RWPE1 (cell line): ENCODE data around the gene SLC2A11.
"Not testable (repeated sequence)": the region's sequence is repeated elsewhere in the genome, so short reads cannot be mapped to it uniquely, and the experiment has no call there.

Experiments
- CTCF ChIA-PET: fragments of 350-600 bp; sonication (Branson Sonifier 250); formaldehyde crosslinking; extraction: SDS; loops from one replicate; lab custom pipeline; 2021; lab: Yijun Ruan, JAX
- POLR2A ChIA-PET: fragments of 400-600 bp; formaldehyde crosslinking; extraction: SDS; loops from one replicate; lab custom pipeline; 2020; ENCODE audit warnings: antibody characterized with exemption; ENCODE audit not compliant: low non-redundant PET; lab: Yijun Ruan, JAX
- DNase-seq: peaks from one replicate; pipeline ENCODE4 v3.0.0; 2012; ENCODE audit warnings: low spot score
- H3K27ac ChIP-seq: fragments of 450-650 bp; 2 replicates; pipeline ENCODE4 v1.5.1; 2017
- CTCF ChIP-seq: fragments of 450-650 bp; conservative IDR thresholded peaks from 2 replicates; pipeline ENCODE4 v1.5.1; 2017; ENCODE audit warnings: low read depth, mild to moderate bottlenecking

SLC2A11 gene

GRCh38 chr22:23896166-23896522, 38.5 kb downstream of the SLC2A11 start:
- DNase-seq: no peak
- peak overlapping the region; percentile 96 for H3K27ac ChIP-seq
- TF ChIP-seq CTCF: no peak
- POLR2A ChIA-PET: no interaction called here
- CTCF ChIA-PET: interaction anchor here (0.6 kb wide), 1 partner anchor 32 kb away, joined by 6 read pairs; no protein-coding TSS in a partner anchor

GRCh38 chr22:23896523-23897186, 39.0 kb downstream of the SLC2A11 start:
- no peak for TF ChIP-seq CTCF
- POLR2A ChIA-PET: no interaction called here
- H3K27ac ChIP-seq: peak overlapping the region; percentile 96
- CTCF ChIA-PET: interaction anchor here (0.6 kb wide), 1 partner anchor 32 kb away, joined by 6 read pairs; no protein-coding TSS in a partner anchor
- DNase-seq: no peak

- POLR2A ChIA-PET: no interaction called here
- CTCF ChIA-PET: no interaction called here
- DNase-seq: no peak
- peak overlapping the region; percentile 96 for H3K27ac ChIP-seq
- no peak for TF ChIP-seq CTCF
These were observed 39.6 kb downstream of the SLC2A11 start for GRCh38 chr22:23897320-23897719.

DNA sequence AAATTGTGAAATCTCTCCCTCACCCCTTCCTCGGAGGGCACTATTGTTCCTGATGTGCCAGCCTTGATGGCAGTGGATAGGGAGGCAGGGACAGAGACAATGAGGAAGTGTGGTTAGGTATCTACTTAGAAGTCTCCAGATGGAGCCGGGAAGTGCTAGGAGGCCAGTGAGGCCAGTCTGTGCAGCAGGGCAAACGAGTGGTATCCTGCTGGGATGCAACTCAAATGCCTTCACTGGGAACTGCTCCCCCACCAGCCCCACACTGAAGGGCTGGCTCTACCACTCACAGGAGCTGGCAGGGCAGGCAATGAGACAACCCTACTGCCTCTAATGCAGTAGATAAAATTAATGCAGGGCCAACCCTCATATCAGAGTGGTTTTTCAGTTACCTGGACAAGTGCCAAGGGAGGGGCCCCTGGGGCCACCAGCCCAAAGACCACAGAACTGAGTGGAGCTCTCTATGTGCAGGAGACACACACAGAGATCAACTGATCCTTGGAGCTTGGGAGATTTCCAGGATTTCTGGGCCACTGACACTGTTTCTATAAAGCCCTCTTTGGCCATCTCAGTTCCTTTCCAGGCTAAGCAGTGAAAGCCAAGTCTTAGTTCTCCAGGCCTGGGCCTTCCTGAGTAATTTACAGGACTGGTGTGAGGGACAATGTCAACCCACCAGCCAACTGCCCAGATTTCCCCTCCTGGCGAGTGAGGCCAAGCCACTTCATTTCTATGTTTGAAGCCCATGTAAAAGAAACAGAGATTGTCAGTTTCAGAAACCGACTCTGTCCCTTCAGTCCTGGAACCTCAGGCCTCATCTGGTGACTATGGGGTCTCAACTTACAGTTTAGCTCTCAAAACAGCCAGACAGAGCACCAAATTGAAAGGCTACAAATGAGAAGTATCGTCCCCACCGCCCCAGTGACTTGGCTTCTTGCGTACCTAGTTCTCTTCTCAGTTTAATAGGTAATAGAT, 40.6 kb downstream of the SLC2A11 start:
- DNase-seq: no peak
- ChIA-PET POLR2A (no interaction called here), CTCF (no interaction called here)
- TF ChIP-seq CTCF: no peak
- peak overlapping the region; percentile 96 for H3K27ac ChIP-seq

GRCh38 chr22:23899042-23899745, 41.5 kb downstream of the SLC2A11 start:
- DNase-seq: no peak
- ChIA-PET CTCF (interaction anchor here (0.6 kb wide), 1 partner anchor 71 kb away, joined by 4 read pairs; no protein-coding TSS in a partner anchor), POLR2A (no interaction called here)
- TF ChIP-seq CTCF: no peak
- H3K27ac ChIP-seq: peak overlapping the region; percentile 96; the same call in 1 of the 2 replicates

- POLR2A ChIA-PET, DNase-seq, CTCF ChIA-PET, H3K27ac ChIP-seq: not testable (repeated sequence)
These were observed 42.6 kb downstream of the SLC2A11 start for GRCh38 chr22:23900227-23900626.
